GM18909 (cell line): ENCODE data around the gene SPATA6.
"Not testable (repeated sequence)": the region's sequence is repeated elsewhere in the genome, so short reads cannot be mapped to it uniquely, and the experiment has no call there.

Source experiments
- ATAC-seq: cut with Tn5 transposase; IDR thresholded peaks from one replicate; pipeline ENCODE4 v1.9.1; 2021; ENCODE audit warnings: mild to moderate bottlenecking; ENCODE audit not compliant: unreplicated experiment, poor library complexity

Gene SPATA6

GRCh38 chr1:48471691-48472576 is at the start of gene SPATA6:
SPATA6 (minus strand) TSS chr1:48472204; CDS start chr1:48472008, 196 bp downstream.
- peak; percentile 100 for ATAC-seq

- ATAC-seq = not testable (repeated sequence)
Measured at GRCh38 chr1:48519896-48520295, 47.9 kb upstream of the SPATA6 start.

DNA sequence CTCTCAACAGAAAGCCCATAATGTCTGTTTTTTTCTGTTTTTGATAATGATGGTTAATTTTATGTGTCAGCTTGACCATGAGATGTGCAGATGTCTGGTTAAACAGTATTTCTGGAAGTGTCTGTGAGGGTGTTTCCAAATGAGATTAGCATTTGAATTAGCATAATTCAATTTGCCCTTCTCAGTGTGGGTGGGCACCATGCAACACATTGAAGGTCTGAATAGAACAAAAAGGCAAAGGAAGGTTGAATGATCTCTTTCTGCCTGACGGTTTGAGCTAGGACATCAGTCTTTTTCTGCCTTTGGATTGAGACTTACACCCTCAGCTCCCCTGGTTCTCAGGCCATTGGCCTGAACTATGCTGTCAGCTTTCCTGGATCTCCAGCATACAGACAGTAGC is 34.9 kb upstream of the SPATA6 start:
- no peak for ATAC-seq

- ATAC-seq = no peak
Measured at GRCh38 chr1:48500541-48501450, 28.8 kb upstream of the SPATA6 start.

- ATAC-seq = no peak
Measured at GRCh38 chr1:48499211-48499735, 27.3 kb upstream of the SPATA6 start.

DNA sequence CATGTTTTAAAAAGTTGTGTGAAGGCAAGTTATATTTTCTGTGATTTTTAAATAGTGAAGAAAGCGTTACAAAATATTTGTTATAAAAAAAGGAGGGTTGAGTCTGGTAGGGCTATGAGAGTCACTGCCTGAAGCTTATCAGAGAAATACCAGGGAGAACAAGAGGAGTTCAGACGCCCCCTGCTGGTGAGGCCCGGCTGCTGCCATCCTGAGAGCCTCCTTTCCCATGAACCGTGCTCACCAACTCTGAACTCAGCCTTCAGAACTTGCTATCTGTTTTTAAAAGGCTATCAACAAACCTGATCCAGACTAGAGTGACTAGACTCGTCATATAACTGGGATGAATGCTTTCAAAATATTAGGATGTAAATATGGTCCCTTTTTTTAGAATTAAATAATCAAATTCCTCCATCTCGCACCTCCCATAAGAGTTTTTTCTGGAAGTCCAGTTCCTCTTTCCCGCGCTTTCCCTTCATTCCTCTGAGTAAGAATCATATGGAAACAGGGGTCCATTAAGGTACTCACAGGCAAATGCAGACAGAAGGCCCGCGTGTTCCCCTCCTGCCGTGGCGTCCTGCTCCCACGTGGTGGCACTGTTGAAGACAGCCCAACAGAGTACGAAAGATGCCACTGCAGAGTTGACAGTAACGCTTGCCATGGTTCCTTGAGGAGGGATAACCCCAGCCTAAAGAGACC is 26.2 kb upstream of the SPATA6 start:
- ATAC-seq = peak; percentile 89

- ATAC-seq = no peak
Measured at GRCh38 chr1:48495911-48496310, 23.9 kb upstream of the SPATA6 start.

- ATAC-seq = no peak
Measured at GRCh38 chr1:48495166-48495565, 23.2 kb upstream of the SPATA6 start.

DNA sequence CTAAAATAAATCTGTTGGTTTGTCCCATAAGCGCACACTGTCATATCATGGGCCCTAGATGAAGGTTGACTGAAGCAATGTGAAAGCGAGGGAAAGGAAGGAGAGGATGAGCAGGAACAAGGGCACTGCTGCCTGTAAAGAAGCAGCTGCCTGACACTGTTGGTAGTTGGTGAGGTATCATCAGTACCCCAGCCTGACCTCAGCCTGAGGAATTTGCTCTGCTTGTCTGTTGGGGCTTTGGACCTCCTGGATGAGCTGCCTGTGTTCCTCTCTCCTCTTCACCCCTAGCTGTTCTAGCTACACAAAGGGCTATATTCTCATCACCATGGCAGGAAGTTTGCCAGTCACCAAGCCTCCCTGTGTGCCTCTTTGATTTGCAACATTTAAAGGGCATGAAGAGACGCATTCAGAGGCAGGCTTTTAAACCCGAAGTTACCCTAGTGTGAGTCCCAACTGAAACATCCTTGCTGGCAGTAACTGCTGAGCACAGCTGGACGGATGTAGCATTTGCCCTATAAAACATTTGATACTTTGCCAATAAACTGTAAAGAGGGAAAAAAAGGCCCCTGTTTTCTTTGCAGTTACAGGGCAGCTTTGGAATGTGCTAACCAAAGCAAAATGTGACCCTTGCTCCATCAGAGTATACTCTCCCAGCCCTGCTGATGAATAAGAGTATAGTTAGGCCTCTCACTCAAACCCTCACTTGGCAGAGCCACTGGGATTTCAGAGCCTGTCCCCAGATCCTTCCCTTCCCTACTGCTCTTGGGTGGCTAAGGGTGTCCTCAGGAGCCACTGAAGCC is 22.2 kb upstream of the SPATA6 start:
- ATAC-seq = no peak

DNA sequence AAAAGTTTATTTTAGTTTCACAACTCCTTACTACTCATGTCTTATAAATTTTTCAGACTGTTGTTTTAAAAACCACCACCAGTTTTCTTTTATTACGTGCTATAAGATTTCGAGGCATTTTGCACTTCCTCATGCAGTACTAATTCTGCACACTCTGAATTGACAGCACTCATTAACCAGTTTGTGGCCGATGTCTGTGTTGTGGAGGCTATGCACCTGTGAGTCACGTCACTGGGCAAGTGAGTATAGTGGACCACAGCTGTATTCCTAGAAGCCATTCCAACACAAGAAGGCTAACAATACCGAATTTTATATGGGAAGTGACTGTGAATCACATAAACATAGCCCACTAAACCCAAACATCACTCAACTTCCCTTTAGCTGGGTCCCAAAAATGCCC is 21.0 kb upstream of the SPATA6 start:
- no peak for ATAC-seq

DNA sequence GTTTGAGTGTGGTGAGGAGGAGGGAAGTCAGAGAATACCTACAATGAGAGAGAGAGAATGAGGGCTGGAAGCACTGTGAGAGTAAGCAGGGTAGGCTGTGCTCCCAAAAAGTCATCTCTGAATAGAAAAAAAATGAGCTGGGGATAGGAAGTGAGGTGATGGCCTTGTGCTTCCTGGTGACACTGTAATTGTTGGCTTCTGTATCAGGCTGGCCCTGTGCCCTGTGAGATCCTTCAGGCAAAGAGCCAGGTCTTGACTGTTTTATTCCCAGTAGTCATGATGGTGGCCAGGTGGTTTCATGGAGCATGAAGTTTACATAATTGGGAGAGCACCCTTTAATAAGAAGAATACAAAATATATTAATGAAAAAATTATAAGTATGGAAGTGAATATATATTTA is 20.4 kb upstream of the SPATA6 start:
- ATAC-seq = no peak

- ATAC-seq = no peak
Measured at GRCh38 chr1:48488721-48489120, 16.7 kb upstream of the SPATA6 start.

DNA sequence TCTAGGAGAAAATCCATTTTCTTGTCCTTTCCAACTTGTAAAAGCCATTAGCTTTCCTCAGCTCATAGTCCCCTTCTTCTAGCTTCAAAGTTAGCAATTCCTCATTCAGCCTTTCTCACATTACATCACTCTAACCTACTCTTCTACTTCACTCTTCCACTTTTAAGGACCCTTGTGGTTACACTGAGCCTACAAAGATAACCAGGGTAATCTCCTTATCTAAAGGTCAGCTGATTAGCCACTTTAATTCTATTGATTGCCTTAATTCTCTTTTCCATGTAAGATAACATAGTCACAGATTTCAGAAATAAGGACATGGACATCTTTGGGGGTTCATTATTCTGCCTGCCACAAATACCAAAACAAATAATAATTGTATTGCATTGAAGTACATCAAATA is 8.5 kb upstream of the SPATA6 start:
- no peak for ATAC-seq

- not testable (repeated sequence) for ATAC-seq
Measured at GRCh38 chr1:48480023-48480422, 8.0 kb upstream of the SPATA6 start.

GRCh38 chr1:48472638-48473037 is 634 bp upstream of the SPATA6 start:
- no peak for ATAC-seq

GRCh38 chr1:48470950-48471690 is 884 bp downstream of the SPATA6 start:
- no peak for ATAC-seq

- no peak for ATAC-seq
Measured at GRCh38 chr1:48470481-48470855, 1.5 kb downstream of the SPATA6 start.

DNA sequence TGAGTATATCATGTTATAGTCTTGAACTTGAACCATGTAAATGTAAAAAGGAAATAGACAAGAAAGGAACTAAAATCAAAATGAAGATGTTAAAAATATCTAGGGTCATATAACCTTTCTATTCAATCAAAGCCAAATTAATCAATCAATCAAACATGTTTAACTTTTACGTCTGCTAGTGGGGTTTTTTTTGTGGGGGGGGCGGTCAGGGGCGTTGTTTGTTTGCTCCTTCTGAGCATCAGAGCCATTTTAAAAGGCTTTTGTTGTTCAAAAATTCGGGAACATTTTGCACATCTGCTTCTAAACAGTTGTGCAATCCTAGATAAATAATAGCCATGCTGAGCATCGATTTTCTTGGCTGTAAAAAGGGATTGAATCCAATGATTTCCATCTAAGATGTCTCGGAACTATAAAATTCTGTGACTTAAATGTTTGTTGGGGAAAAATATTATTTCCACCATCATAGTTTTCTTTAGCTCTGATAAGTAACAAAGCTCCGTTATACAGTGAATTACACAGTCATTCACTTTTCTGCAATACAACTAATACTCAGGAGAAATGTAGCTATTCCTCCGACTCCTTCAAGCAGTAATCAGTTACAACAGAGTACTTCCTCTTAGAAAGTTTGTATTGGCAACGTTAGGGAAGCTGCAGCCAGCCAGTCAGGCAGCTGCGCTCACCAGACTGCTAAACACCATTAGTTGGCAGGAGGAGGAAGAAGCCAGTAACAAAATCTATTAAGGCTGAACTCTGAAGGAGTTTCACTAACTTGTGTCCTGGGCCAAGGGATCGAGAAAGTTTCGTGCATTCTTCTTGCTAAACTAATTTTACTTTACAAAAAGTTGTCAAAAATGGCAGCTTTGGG is 2.2 kb downstream of the SPATA6 start:
- ATAC-seq = no peak
